Progenitor cell of endocrine pancreas (in vitro differentiated cells): ENCODE measurements around the gene SLC39A7. TPM values are rescaled to one million over a fixed set of nuclear protein-coding genes. Genes with fewer than 3 reads are reported as not detected.

ENCODE experiments used
- DNase-seq: peaks from one replicate; pipeline ENCODE4 v3.0.0; 2021; ENCODE audit warnings: low spot score; ENCODE audit not compliant: unreplicated experiment
- H3K27ac Mint-ChIP-seq: 2 replicates; pipeline ENCODE4 v1.8.0; 2021; ENCODE audit warnings: mild to moderate bottlenecking, moderate library complexity, mixed read lengths
- H3K27me3 Mint-ChIP-seq: 2 replicates; pipeline ENCODE4 v1.8.0; 2021; ENCODE audit warnings: mixed read lengths
- H3K36me3 Mint-ChIP-seq: 2 replicates; pipeline ENCODE4 v1.8.0; 2022; ENCODE audit warnings: mixed read lengths; ENCODE audit not compliant: insufficient read depth
- H3K4me1 Mint-ChIP-seq: 2 replicates; pipeline ENCODE4 v1.8.0; 2021; ENCODE audit warnings: low read depth, mixed read lengths
- H3K4me3 Mint-ChIP-seq: 2 replicates; pipeline ENCODE4 v1.8.0; 2021; ENCODE audit warnings: low read depth, mild to moderate bottlenecking, moderate library complexity, mixed read lengths
- H3K9me3 Mint-ChIP-seq: 2 replicates; pipeline ENCODE4 v1.8.0; 2021; ENCODE audit warnings: low read depth, mixed read lengths
- CTCF ChIP-seq: fragments of 200-600 bp; sonication (generic); IDR thresholded peaks from one replicate; pipeline ENCODE4 v1.5.0; 2021; ENCODE audit warnings: antibody characterized with exemption, mild to moderate bottlenecking; ENCODE audit not compliant: unreplicated experiment
- total RNA-seq: library from RNA; stranded (reverse); gene quantifications from 2 replicates; pipeline ENCODE4 v1.2.1, GENCODE V29; 2021

Gene SLC39A7
- total RNA-seq, 1 donor from 2014 or later: 109 TPM

DNA sequence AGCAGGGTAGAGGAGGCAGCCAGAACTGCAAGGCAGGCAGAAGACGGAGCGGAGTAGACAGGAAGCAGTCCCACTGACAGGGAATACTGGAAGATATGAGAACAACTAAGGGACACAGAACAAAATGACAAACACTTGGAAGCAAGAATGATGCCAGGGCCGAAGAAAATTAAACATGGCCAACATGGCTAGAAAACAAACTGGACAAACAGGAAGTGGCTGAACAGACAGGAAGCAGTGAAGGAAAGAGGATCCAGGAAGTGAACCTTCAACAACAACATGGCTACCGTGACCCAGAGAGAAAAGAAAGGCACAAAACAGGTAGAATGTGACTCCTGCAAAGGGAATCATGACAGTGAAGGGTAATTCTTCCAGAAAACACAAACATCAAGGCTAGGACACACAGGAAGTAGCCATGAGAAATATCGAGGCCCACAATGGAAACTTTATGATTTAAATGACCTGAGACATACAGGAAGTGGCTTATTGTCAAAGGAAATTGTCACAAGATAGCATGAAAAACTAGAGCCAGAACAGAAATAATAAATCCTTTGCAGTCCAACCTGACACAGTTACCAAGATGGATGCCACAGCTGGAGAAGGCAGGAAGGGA is 17.5 kb upstream of the SLC39A7 start:
- peaks cover 3% of the 10 kb centered on the region for H3K9me3 Mint-ChIP-seq
- no peak for TF ChIP-seq CTCF
- no peak overlapping the region for H3K4me3 Mint-ChIP-seq
- no peak for DNase-seq
- H3K36me3 Mint-ChIP-seq: no peaks in the 10 kb centered on the region
- no peaks in the 10 kb centered on the region for H3K4me1 Mint-ChIP-seq
- no peak overlapping the region for H3K27ac Mint-ChIP-seq
- peaks cover 20% of the 10 kb centered on the region for H3K27me3 Mint-ChIP-seq

- peaks cover 22% of the 10 kb centered on the region for H3K27me3 Mint-ChIP-seq
- peaks cover 3% of the 10 kb centered on the region for H3K9me3 Mint-ChIP-seq
- H3K36me3 Mint-ChIP-seq: no peaks in the 10 kb centered on the region
- no peak overlapping the region for H3K4me3 Mint-ChIP-seq
- TF ChIP-seq CTCF: no peak
- no peak overlapping the region for H3K27ac Mint-ChIP-seq
- H3K4me1 Mint-ChIP-seq: peaks cover under 1% of the 10 kb centered on the region
- DNase-seq: no peak
Observed at GRCh38 chr6:33185190-33185589, 15.5 kb upstream of the SLC39A7 start.

DNA sequence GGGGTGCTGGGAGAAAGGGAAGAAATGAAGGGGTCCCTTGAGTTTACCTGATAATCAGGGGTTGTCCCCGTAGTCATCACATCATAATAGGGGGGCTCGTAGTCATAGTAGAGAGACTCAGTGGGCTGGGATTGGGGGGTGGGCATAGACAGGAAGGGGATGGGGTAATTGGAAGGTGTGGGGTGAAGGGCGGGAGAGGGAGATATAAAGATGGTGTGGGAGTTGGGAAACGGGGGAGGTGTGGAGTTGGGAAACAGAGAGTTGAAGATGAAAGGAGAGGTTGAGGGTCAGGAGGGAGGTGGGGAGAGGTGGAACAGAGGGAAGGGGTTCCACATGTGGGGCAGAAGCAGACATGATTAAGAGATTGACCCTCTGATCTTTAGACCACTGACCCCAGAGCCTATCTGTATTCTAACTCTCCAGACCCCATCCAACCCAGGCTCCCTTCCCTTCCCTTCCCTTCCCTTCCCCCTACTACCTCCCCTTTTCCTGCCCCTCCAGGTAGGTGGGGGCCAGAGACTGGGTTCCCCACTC is 14.9 kb upstream of the SLC39A7 start:
- H3K4me3 Mint-ChIP-seq: no peak overlapping the region
- peaks cover 28% of the 10 kb centered on the region for H3K27me3 Mint-ChIP-seq
- TF ChIP-seq CTCF: no peak
- H3K9me3 Mint-ChIP-seq: peaks cover 3% of the 10 kb centered on the region
- H3K4me1 Mint-ChIP-seq: peaks cover 2% of the 10 kb centered on the region
- no peak overlapping the region for H3K27ac Mint-ChIP-seq
- no peaks in the 10 kb centered on the region for H3K36me3 Mint-ChIP-seq
- DNase-seq: no peak

GRCh38 chr6:33187809-33188208 is 12.9 kb upstream of the SLC39A7 start:
- TF ChIP-seq CTCF: no peak
- Mint-ChIP-seq H3K27ac (no peak overlapping the region), H3K4me1 (peaks cover 9% of the 10 kb centered on the region), H3K27me3 (peaks cover 45% of the 10 kb centered on the region), H3K9me3 (peaks cover 3% of the 10 kb centered on the region), H3K36me3 (no peaks in the 10 kb centered on the region), H3K4me3 (no peak overlapping the region)
- DNase-seq: no peak

DNA sequence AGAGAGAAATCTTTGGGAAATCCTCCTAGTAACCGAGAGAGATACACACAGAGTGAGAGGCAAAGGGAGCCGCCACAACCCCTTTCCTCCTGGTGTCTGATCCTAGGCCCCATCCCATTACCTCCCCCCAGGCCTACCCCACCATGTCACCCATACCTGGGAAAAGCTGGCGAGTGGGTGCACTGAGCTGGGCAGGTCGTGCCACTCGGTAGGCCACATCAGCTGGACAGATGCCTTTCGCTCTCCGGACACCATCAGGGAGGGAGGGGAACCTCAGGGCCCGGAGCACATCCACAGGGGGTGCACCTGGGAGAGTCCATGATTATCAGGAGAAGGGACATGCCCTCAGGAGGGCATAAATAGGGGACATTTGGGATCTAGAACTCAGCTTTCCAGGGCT is 11.5 kb upstream of the SLC39A7 start:
- H3K27ac Mint-ChIP-seq: no peak overlapping the region
- peaks cover 47% of the 10 kb centered on the region for H3K27me3 Mint-ChIP-seq
- no peaks in the 10 kb centered on the region for H3K9me3 Mint-ChIP-seq
- no peak for TF ChIP-seq CTCF
- no peaks in the 10 kb centered on the region for H3K36me3 Mint-ChIP-seq
- no peak overlapping the region for H3K4me3 Mint-ChIP-seq
- no peak for DNase-seq
- peaks cover 10% of the 10 kb centered on the region for H3K4me1 Mint-ChIP-seq
